Body of pancreas (tissue), 4 donors: Measurements from ENCODE around the gene STYXL2. TPM values are rescaled to one million over a fixed set of nuclear protein-coding genes. Genes with fewer than 3 reads are reported as not detected.

Source experiments
- ATAC-seq: fragments of 150-250 bp; one replicate; pipeline ENCODE4 v1.9.1; 2016
- DNase-seq, 4 donors: peaks; one replicate each; pipeline ENCODE4 v3.0.0-alpha.2; 2019
- H3K27ac ChIP-seq, 4 donors: fragments of 200-600 bp; sonication (generic); 1 replicate in 3 of 4; 2 replicates in 1 of 4; pipeline versions ENCODE4 v1.5.1 to v1.6.1; 2016 to 2019; ENCODE audit warnings: mild to moderate bottlenecking in 1 of 4, mixed read lengths in 1 of 4, moderate library complexity in 1 of 4
- H3K27me3 ChIP-seq, 2 donors: fragments of 200-600 bp; sonication (generic); one replicate each; pipeline ENCODE4 v1.6.0; 2016; ENCODE audit warnings: mild to moderate bottlenecking in 1 of 2
- H3K36me3 ChIP-seq, 2 donors: fragments of 200-600 bp; sonication (generic); replicated peaks in 1 of 2; 2 replicates each; pipeline ENCODE4 v1.5.1; 2016; ENCODE audit warnings: low read depth in 2 of 2; ENCODE audit not compliant: insufficient read depth in 1 of 2
- H3K4me1 ChIP-seq: fragments of 200-600 bp; sonication (generic); one replicate; pipeline ENCODE4 v1.6.0; 2016
- H3K4me3 ChIP-seq, 2 donors: fragments of 200-600 bp; sonication (generic); 1 replicate in 1 of 2; 2 replicates in 1 of 2; pipeline ENCODE4 v1.5.1; 2016 to 2019
- H3K9me3 ChIP-seq, 3 donors: fragments of 200-600 bp; sonication (generic); 1 replicate in 2 of 3; 2 replicates in 1 of 3; pipeline ENCODE4 v1.5.1; 2016
- POLR2A ChIP-seq, 3 donors: fragments of 450-650 bp; IDR thresholded peaks; one replicate each; pipeline ENCODE4 v1.6.1; 2016; ENCODE audit warnings: antibody characterized with exemption in 3 of 3, mild to moderate bottlenecking in 2 of 3
- WGBS, 2 donors: methylation state at CpG; one replicate each; pipeline ENCODE4 v1.1.5; 2017; 5-methylcytosine and 5-hydroxymethylcytosine counted together
- intact Hi-C: fragments of 100-400 bp; cut with DNase I; formaldehyde crosslinking; loops from one replicate; pipeline ENCODE4 v1.15.1; 2023
- total RNA-seq, 2 donors: library from RNA; depleted of rRNA; stranded (reverse); fragments of >200 nt; gene quantifications; one replicate each; pipeline ENCODE4 v1.1.0, GENCODE V29; 2016
- TF ChIP-seq, protein P1 (sequence below), 7 experiments: fragments of 450-650 bp in 4 of 7; fragments of 200-600 bp in 3 of 7; sonication (generic) in 3 of 7; IDR thresholded peaks; one replicate each; pipeline ENCODE4 v1.5.1; 2016 to 2019; ENCODE audit warnings: antibody characterized with exemption in 7 of 7

The STYXL2 gene
- total RNA-seq, 2 donors from 2014 or later, result not detected

DNA sequence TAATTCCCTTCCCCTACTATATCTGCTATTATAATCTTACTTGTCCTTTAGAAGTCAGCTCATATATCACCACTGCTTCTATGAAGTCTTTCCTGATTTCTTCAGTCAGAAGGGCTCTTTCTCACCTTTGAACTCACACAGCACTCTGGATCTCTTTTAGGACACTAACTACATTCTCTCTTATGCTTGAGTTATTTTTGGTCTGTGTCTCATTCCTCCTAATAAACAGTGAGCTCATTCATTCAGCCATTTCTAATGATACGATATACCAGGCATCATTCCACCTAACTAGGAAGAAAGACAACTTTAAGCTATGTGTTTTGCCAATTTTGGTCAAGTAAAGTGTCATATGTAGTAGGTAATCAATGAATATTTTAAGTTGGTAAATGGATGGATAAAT lies 1.2 kb upstream of the STYXL2 start:
- TF ChIP-seq, protein P1, sequence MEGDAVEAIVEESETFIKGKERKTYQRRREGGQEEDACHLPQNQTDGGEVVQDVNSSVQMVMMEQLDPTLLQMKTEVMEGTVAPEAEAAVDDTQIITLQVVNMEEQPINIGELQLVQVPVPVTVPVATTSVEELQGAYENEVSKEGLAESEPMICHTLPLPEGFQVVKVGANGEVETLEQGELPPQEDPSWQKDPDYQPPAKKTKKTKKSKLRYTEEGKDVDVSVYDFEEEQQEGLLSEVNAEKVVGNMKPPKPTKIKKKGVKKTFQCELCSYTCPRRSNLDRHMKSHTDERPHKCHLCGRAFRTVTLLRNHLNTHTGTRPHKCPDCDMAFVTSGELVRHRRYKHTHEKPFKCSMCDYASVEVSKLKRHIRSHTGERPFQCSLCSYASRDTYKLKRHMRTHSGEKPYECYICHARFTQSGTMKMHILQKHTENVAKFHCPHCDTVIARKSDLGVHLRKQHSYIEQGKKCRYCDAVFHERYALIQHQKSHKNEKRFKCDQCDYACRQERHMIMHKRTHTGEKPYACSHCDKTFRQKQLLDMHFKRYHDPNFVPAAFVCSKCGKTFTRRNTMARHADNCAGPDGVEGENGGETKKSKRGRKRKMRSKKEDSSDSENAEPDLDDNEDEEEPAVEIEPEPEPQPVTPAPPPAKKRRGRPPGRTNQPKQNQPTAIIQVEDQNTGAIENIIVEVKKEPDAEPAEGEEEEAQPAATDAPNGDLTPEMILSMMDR (IDR thresholded peaks at IDR 0.05), result no peak
- TF ChIP-seq POLR2A (IDR thresholded peaks at IDR 0.05), result no peak
- no peak overlapping the region for H3K27ac ChIP-seq
- no peaks in the 10 kb centered on the region for H3K27me3 ChIP-seq
- no peak overlapping the region for H3K4me3 ChIP-seq
- ATAC-seq, result no peak
- H3K4me1 ChIP-seq, result no peaks in the 10 kb centered on the region
- no peaks in the 10 kb centered on the region for H3K36me3 ChIP-seq
- no peak for DNase-seq
- H3K9me3 ChIP-seq, result no peaks in the 10 kb centered on the region
- 69 to 75% methylated on average over 1 of the region's 1 CpG for WGBS, 2 donors
- intact Hi-C loops, result no loop called here

DNA sequence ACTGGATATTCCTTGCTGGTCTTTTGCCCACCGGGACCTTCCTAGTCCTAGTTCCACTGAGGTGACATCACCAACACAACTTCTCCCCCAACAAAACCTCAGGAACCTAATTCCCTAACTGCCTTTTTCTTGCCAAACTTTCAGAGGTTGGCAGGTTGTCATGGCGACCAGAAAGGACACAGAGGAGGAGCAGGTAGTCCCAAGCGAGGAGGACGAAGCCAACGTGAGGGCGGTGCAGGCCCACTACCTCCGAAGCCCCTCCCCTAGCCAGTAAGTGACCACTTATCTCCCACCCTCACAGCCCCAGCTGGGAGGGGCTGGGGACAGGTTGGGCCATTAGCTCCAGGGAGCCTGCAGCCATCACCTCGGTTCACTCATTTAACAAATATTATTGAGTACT lies 815 bp downstream of the STYXL2 start:
- Histone ChIP-seq H3K4me3 (no peak overlapping the region), H3K27me3 (no peaks in the 10 kb centered on the region), H3K4me1 (no peaks in the 10 kb centered on the region), H3K27ac (no peak overlapping the region), H3K36me3 (no peaks in the 10 kb centered on the region), H3K9me3 (no peaks in the 10 kb centered on the region)
- ATAC-seq (no peak), DNase-seq (no peak)
- TF ChIP-seq, protein P1 (IDR thresholded peaks at IDR 0.05), result no peak
- TF ChIP-seq POLR2A (IDR thresholded peaks at IDR 0.05), result no peak
- WGBS, 2 donors, result 68 to 86% methylated on average over 5 to 8 of the region's 8 CpGs
- intact Hi-C loops, result no loop called here

DNA sequence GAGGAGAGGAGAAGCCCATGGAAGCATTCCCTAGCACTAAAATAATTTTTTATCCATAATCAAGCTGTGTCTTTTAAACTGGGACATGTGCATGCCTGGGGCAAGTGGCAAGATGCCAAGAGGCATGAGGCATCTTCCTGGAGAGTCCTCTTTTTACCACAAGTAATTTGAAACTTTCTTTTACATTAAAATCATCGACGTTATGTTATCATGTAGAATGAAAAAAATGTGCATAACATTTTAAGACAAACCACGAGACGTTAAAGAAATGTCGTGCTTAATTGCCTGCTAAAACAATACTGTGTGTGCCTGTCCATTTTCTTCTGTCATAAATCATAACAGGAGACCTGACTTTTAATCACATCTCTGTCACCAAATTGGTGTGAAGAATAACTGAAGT lies 1.5 kb downstream of the STYXL2 start:
- TF ChIP-seq, protein P1 (IDR thresholded peaks at IDR 0.05), result no peak
- no peak for TF ChIP-seq POLR2A (IDR thresholded peaks at IDR 0.05)
- 54 to 79% methylated on average over 5 of the region's 5 CpGs for WGBS, 2 donors
- intact Hi-C loops, result no loop called here

DNA sequence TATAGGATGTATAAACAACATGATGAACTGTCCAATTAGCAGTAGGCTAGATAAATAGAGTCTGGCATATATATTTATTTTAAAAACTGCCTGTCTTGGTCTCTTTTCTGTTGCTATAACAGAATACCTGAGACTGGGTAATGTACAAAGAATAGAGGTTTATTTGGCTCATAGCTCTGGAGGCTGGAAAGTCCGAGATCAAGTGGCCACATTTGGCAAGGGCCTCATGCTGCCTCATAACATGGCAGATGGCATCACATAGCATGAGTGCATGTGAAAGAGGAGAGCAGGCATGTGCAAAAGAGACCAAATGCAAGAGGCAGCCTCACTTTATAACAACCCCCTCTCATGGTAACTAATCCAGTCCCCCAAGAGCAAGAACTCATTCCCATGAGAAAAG lies 6.0 kb downstream of the STYXL2 start:
- H3K4me1 ChIP-seq, result no peaks in the 10 kb centered on the region
- ATAC-seq (no peak), DNase-seq (no peak)
- TF ChIP-seq, protein P1 (IDR thresholded peaks at IDR 0.05), result no peak
- no peak for TF ChIP-seq POLR2A (IDR thresholded peaks at IDR 0.05)
- WGBS, 2 donors, result 79 to 87% methylated on average over 1 of the region's 1 CpG
- no peak overlapping the region for H3K4me3 ChIP-seq
- H3K27ac ChIP-seq, result no peak overlapping the region
- no peaks in the 10 kb centered on the region for H3K9me3 ChIP-seq
- intact Hi-C loops, result no loop called here
- H3K36me3 ChIP-seq, result no peaks in the 10 kb centered on the region
- H3K27me3 ChIP-seq, result no peaks in the 10 kb centered on the region

More for the DNA sequence above, 1.5 kb downstream of the STYXL2 start:
- ATAC-seq (no peak), DNase-seq (no peak)
- Histone ChIP-seq H3K4me3 (no peak overlapping the region), H3K27me3 (no peaks in the 10 kb centered on the region), H3K4me1 (no peaks in the 10 kb centered on the region), H3K9me3 (no peaks in the 10 kb centered on the region), H3K36me3 (no peaks in the 10 kb centered on the region), H3K27ac (no peak overlapping the region)

DNA sequence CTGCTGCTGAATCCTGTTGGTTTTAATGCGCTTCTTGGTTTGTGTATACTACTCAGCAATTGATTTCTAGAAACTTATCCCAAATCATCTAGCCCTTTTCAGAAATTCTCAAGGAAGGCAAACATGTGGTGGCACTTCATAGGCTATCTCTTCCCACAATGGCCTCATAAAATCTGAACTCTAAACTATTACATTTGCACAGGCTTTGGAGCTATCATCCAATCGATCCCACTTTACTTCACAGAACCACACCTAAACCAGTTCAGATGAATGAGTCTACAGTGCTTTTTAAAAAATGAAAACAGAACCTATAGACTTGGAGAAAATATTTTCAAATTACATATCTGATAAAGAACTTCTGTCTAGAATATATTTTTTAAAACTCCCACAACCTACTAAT lies 6.9 kb downstream of the STYXL2 start:
- no peak overlapping the region for H3K4me3 ChIP-seq
- H3K27me3 ChIP-seq, result no peaks in the 10 kb centered on the region
- no peaks in the 10 kb centered on the region for H3K9me3 ChIP-seq
- TF ChIP-seq, protein P1 (IDR thresholded peaks at IDR 0.05), result no peak
- TF ChIP-seq POLR2A (IDR thresholded peaks at IDR 0.05), result no peak
- WGBS, 2 donors, result 71 to 81% methylated on average over 2 of the region's 2 CpGs
- no peaks in the 10 kb centered on the region for H3K36me3 ChIP-seq
- DNase-seq (no peak), ATAC-seq (no peak)
- H3K4me1 ChIP-seq, result no peaks in the 10 kb centered on the region
- intact Hi-C loops, result no loop called here
- H3K27ac ChIP-seq, result no peak overlapping the region
